Endothelial cell of hepatic sinusoid (primary cell): ENCODE data around the gene ZNF805.
"Not testable (repeated sequence)": the region's sequence is repeated elsewhere in the genome, so short reads cannot be mapped to it uniquely, and the experiment has no call there.

Source experiments
- in situ Hi-C: cut with HindIII; loops from 2 replicates; pipeline ENCODE4 v1.10.0; 2017; ENCODE audit warnings: low sequenced_read_pairs

Gene ZNF805

DNA sequence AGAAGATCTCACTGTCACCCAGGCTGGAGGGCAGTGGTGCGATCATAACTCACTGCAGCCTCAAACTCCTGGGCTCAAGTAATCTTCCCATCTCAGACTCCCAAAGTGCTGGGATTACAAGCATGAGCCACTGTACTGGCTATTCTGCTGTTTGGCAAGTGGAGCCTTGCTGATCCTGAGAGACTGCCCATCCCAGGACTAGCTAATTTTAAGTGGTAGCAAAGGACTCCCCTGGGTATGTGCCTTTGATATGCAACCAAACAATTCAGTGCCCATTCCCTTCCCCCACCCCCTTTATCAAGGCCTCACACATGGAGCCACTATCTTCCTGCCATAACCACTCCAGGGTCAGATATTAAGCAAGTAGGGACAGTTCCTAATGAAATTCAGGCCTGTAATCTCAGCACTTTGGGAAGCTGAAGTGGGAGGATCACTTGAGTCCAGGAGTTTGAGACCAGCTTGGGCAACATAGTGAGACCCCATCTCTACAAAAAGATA lies 22.9 kb downstream of the ZNF805 start:
- in situ Hi-C loops: no loop called here

DNA sequence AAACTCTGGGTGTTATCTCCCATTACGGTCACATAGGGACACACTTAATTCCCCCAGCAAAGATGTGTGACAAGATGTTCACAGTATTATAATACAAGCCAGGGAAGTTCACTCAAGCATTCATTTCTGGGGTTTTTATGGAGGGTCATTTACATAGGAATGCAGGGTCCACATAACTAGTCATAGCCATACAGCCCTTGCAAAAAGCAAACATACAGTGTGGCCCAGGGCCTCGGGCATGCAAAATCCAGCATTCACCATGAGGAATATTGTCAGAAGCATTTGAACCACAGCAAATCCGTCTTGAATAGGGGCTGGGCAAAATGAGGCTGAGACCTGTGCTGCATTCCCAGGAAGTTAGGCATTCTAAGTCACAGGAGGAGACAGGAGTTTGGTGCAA lies 26.9 kb downstream of the ZNF805 start:
- in situ Hi-C loops: no loop called here

DNA sequence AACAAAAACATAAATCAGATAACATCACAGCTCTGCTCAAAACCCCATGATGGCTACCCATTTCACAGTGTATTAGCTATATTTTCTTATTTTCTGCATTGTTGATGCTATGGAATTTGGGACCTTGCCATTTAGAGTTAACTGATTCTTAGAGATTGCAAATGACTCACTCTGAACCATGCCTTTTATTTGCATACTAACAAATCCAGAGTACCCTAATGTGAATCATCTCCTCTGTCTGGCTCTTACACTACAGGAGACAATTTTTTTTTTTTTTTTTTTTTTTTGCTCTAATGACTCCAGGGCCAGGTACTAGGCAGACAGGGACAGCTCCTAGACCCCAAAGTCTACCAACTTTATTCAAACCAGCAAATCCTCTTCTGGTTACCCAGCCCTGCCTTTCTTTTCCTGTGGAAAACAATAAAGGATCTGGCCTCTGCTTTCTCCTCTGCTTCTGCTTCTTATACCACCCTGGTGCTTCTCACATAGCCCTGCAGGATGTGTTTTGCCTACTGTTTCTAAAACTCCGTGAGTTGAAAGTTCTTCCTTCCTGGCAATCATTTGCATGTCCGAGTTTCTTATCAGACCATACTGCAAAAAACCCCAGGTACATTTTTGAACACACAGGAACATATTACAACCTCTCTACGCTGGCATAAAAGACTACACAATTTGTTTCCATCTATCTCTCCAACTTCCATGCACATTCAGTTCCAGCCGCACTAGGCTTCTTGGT lies 29.3 kb downstream of the ZNF805 start:
- in situ Hi-C loops: no loop called here

DNA sequence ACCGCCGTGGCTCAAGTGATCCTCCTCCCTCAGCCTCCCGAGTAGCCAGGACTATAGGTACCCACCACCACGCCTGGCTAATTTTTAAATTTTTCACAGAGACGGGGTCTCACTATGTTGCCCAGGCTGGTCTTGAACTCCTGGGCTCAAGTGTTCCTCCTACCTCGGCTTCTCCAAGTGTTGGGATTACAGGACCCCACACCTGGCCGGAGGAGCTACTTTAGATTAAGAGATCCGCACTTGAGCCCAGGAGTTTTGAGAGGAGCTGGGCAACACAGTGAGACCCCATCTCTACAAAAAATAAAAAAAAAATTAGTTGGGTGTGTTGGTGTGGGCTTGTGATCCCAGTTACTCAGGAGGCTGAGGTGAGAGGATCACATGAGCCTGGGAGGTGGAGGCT lies 30.8 kb downstream of the ZNF805 start:
- in situ Hi-C loops: no loop called here

DNA sequence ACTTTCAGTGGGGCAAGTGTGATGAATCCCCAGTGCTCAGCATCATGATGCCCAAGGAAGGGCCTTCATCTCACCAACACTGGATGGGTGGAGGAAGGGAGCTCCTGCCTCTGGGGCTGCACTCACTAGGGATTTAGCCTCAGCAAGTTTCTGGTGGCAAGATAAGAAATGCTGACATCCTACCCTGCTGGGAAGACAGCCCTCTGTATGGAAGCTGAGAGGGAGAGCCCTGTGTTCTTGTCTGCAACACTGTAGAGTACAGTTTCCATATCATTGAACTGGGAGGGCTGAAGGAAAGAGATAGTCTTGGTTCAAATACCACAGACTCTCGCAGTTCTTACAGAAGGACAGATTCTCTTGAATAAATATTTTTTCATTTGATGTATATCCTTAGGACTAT lies 32.6 kb downstream of the ZNF805 start:
- in situ Hi-C loops: no loop called here

DNA sequence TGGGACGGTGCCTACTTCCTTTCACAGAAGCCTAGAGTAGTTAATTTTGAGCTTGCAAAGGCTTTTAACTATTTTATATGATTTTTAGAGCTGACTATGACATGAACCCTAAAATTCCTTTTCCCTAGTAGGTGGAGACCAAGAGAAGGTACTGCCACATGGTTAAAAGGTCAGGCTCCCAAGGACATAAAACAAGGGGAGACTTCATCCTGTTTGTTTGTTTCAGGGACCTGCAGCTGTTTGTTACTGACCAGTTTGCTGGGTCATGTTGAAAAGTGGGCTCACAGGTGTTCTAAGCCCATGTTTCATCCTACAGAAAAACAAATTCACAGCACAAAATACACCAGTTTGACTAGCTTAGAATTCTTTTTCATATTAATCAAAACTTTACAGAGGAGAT lies 36.0 kb downstream of the ZNF805 start:
- in situ Hi-C loops: no loop called here

DNA sequence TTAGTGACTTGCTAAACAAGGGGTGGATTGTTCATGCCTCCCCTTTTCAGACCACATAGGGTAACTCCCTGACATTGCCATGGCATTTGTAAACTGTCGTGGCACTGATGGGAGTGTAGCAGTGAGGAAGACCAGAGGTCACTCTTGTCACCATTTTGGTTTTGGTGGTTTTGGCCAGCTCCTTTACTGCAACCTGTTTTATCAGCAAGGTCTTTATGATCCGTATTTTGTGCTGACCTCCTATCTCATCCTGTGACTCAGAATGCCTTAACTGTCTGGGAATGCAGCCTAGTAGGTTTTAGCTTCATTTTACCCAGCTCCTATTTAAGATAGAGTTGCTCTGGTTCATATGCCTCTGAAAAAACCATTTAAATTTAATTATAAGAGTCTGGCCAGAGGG lies 38.0 kb downstream of the ZNF805 start:
- in situ Hi-C loops: not testable (repeated sequence)

DNA sequence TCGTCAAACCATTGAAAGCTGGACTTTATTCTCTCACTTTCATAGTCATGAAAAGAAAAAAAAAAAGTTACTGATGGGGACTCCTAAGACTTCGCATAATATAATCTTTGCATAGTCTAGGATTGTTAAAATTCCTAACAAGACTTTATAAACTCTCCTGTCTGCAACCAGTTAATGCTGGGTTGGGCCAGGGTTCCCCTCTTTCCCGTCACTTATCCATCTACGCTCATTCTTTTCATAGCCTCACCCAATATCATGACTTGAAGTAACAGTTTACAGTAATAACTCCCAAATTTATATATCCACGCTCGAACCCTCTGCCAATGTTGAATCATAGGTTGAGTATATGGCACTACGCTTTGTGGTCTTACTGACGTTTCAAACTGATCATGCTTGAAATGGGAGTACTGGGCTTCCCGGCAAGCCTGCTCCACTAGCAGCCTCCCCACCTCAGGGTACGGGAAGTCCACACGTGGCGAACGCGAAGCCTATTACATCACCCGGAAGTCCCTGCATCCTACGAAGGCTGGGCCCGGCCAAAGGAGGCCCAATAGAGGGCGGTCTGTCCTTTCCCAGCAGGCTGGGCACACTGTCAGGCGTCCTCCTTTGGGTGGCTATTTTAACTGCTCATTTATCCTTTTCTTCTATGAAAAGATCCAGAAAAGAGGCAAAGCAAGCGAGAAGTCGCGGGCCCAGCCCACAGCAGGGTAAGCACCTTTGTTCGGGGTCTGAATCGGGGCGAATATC lies 39.2 kb downstream of the ZNF805 start:
- in situ Hi-C loops: no loop called here

DNA sequence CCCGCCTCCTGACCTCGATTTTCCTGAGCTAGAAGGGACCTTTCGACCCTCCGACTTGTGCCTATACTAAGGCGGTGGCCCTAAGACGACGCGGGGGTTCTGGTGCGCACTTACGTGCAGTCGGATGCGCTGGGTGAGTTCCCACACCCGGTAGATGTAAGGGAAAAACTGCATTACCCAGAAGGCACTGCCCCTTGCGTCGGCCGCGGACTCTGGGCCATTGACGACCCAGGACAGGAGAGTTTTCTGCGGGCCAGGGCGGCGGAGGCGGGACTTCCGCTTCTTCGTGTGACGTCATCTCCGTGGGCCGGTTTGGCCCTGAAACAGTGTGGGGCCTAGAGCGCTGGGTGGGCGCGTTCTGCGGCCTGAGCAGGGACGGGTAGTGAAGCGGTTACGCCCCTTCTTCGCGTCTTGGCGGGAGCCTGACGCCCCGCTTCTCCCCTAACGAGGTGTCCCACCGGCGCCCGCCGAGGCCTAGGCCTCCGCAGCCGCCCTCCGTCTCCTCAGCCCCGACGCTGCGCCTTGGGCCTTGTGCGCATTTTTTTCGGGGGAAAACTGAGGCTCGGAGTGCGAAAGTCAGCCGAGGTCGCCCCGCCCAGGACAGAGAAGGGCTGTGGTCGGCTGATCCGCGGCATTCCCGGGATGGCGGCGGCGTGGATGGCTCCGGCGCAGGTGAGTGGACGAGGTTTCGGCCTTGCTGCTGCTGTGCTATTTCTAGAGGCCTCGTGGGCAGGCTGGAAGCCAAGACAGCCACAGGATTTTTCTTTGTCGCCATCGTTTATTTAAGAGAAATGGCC lies 39.9 kb downstream of the ZNF805 start, which contains the start of gene ZNF460:
ZNF460 (plus strand) TSS at position 321 of the 797 bp plus-strand sequence; CDS start at position 643, 322 bp downstream.
- in situ Hi-C loops: no loop called here

DNA sequence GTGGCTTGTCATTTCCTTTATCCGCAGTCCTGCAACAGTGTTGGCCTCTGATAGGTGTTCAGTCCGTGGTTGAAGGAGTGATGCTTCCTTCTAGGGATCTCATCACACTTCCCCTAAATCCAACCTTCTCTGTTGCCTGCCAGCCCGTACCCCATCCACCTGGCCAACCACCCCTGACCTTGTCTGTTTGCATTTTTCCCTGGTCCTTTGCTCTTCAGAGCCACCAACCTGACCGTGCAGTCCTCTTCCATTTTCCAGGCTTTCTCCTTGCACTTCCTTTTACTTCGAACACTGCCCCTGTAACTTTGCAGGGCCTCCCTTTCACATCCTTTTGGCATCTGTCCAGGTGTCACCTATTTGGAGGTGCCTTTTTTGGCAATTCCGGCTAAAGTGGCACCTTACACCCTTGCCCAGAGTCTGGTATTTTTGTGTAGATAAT lies 40.5 kb downstream of the ZNF805 start:
- in situ Hi-C loops: no loop called here

DNA sequence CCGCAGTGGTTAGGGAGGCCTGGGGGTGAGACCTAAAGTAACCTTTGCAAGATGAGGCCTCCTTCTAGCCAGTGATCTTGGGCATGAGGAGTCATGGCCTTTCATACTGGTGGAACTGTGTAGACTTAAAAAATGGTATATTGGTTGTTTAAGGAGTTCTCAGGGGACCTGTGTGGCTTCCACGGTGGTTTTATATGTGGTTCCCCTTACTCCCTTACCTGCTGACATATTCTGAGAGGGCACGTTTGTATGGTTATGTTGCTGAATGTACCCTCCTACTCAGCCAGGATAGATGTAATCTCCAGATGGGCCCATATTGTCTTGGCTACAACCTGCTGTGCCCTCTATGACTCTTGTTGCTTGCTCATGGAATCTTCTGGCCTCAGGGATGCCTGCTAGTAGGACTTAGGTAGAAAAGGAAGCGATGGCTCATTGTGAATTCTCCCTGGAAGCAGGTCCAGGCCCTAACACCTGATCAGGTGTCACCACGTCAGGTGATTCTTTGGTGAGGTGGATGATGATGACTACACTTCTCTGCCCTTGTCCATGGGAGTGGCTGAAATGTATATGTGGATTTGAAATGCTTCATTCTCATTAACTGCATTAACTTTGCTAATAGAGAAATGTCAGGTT lies 41.7 kb downstream of the ZNF805 start:
- in situ Hi-C loops: no loop called here

DNA sequence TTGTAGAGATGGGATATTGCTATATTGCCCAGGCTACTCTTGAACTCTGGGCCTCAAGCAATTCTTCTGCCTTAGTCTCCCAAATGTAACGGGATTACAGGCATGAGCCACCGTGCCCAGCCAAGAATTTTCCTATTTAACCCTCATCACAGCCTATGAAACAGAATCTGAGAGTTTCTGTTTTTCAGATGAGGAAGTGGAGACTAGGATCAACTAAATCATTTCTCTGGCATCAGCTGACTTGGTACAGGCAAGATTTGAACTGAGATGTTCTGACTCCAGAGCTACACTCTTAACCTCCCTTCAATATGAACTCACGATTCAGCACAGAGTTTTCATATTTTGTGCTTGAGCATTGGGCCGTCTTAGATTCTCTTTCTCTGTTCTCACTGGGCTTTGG lies 47.9 kb downstream of the ZNF805 start:
- in situ Hi-C loops: no loop called here

DNA sequence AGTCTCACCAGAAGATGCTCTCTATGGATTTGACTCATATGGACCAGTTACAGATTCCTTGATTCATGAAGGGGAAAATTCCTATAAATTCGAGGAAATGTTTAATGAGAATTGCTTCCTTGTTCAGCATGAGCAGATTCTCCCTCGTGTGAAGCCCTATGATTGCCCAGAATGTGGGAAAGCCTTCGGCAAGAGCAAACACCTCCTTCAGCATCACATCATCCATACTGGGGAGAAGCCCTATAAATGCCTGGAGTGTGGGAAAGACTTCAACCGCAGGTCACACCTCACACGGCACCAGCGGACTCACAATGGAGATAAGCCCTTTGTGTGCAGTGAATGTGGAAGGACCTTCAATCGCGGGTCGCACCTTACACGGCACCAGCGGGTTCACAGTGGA lies 50.5 kb downstream of the ZNF805 start:
- in situ Hi-C loops: no loop called here

DNA sequence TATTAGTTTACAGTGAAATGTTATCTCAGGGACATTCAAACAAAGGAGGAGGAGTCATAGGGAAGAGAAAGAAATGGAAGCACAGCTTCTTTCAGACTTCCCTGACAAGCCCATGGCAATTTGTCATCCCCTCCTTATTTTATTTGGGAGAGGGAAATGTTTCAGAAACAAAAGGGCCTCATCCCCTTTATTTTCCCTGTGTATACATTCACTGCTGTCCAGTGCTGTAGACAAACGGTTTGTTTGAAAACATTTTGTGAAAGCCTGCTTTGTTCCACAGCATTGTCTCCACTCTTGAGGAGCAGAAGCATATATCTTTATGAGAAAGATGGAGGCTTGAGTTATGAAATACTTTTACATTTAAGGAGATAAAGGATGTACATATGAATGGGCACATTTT lies 52.1 kb downstream of the ZNF805 start:
- in situ Hi-C loops: no loop called here

DNA sequence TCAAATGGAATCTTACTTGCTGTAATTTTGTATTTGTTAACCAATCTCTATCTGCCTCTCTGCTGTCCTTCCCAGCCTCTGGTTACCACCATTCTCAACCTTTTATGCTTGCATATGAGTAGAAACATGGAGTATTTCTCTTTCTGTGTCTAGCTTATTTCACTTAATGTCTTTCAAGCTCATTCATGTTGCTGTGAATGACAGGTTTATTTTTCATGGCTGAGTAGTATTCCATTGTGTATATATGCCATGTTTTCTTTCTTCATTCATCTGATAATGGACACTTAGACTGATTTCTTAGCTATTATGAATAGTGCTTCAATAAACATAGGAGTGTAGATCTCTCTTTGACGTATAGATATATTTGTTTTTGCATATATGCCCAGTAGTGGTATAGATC lies 53.3 kb downstream of the ZNF805 start:
- in situ Hi-C loops: no loop called here

DNA sequence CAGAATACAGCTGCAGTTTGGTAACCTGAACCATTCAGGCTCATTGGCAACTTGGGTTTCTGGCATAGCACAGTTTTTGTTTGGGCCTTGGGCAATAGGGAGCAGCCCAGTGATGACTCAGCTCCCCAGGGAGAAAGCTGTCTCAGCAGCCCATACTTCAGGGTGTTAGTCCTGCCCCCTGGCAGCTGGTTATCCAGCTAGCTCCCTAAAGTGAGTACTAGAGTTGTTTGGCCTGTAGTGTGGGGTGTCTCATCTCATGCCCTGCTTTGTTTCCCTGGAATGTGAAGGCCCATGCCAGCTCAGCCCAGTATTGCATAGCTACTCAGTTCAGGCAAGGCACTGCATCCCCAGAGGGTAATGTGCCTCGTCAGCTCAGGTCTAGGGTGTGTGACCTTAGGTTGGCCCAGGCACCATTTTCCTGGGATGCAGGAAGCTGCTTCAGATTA lies 61.6 kb downstream of the ZNF805 start:
- in situ Hi-C loops: loop anchor here (5.0 kb wide), 1 partner anchor 50 kb away; no protein-coding TSS in a partner anchor

DNA sequence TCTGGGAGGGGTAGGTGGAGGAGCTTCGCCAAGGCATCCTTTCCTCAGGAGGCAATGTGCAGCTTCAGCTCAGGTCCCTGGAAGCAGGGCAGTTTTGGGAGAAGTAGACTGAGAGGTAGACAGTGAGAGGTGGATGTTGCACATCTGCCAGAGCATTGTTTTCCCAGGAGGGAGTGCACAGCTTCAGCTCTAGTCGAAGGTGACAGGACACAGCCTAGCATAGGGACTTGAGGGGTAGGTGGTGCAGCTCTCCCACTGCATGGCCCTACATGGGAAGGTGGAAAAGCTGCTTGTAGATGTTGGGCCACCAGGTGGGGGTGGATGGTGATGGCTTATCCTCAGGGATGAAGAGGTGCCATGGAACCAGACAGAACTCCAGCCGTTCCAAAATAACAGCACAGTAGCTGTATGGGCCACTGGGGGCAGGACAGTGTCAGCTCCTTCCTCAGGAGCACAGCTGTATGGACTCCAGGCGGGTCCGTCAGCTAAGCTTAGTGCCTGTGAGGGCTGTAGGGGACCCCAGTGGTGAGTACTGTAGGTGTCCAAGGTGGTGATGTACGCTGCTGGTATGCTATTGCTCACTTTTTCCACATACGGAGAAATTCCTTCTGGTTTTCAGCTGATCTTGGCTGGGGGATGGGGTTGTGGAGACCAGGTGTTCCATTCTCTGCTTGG lies 62.4 kb downstream of the ZNF805 start:
- in situ Hi-C loops: loop anchor here (5.0 kb wide), 1 partner anchor 51 kb away; no protein-coding TSS in a partner anchor
